ENCODE measurements around the gene NAPB.

GRCh38 chr20:23391707-23392310 lies 29.5 kb downstream of the NAPB start:
- no peak for TF ChIP-seq CTCF (IDR thresholded peaks at IDR 0.05)
- no peak for TF ChIP-seq POLR2A (IDR thresholded peaks at IDR 0.05)
